ENCODE data around the gene DKKL1.

GRCh38 chr19:49356382-49356781 lies 7.3 kb upstream of the DKKL1 start:
- TF ChIP-seq CTCF (IDR thresholded peaks at IDR 0.05), result no peak
- no peak for TF ChIP-seq EP300 (IDR thresholded peaks at IDR 0.05)
